Activated CD4-positive, alpha-beta memory T cell treated with anti-CD3 and anti-CD28 coated beads for 36 hours (primary cell): ENCODE results near the gene ELAVL3. TPM values are rescaled to one million over a fixed set of nuclear protein-coding genes. Genes with fewer than 3 reads are reported as not detected.

Experiments
- CTCF ChIA-PET: fragments of 350-600 bp; sonication (Branson Sonifier 250); formaldehyde crosslinking; loops from one replicate; lab custom pipeline; 2021; ENCODE audit warnings: antibody characterized with exemption, inconsistent platforms; lab: Charles Lee
- POLR2A ChIA-PET: fragments of 350-600 bp; sonication (Branson Sonifier 250); formaldehyde crosslinking; loops from one replicate; lab custom pipeline; 2021; ENCODE audit warnings: antibody characterized with exemption; lab: Charles Lee
- DNase-seq: peaks from one replicate; pipeline ENCODE4 v3.0.0-alpha.2; 2020
- H3K27ac Mint-ChIP-seq: one replicate; pipeline ENCODE4 v1.8.0; 2021; ENCODE audit warnings: mixed read lengths
- H3K27me3 Mint-ChIP-seq: one replicate; pipeline ENCODE4 v1.8.0; 2021; ENCODE audit warnings: mixed read lengths
- H3K36me3 Mint-ChIP-seq: one replicate; pipeline ENCODE4 v1.8.0; 2021; ENCODE audit warnings: mixed read lengths
- H3K4me1 Mint-ChIP-seq: one replicate; pipeline ENCODE4 v1.8.0; 2021; ENCODE audit warnings: low read depth, mixed read lengths
- H3K4me3 Mint-ChIP-seq: one replicate; pipeline ENCODE4 v1.8.0; 2021; ENCODE audit warnings: mild to moderate bottlenecking, mixed read lengths
- H3K9me3 Mint-ChIP-seq: one replicate; pipeline ENCODE4 v1.8.0; 2021; ENCODE audit warnings: mixed read lengths
- intact Hi-C: fragments of 100-400 bp; cut with micrococcal nuclease; formaldehyde crosslinking; loops from one replicate; pipeline ENCODE4 v1.15.1; 2023
- total RNA-seq, 2 experiments: library from RNA; stranded (reverse); gene quantifications; one replicate each; pipeline ENCODE4 v1.2.3, GENCODE V29; 2021

Gene ELAVL3
- total RNA-seq, 2 experiments from 2014 or later = not detected

DNA sequence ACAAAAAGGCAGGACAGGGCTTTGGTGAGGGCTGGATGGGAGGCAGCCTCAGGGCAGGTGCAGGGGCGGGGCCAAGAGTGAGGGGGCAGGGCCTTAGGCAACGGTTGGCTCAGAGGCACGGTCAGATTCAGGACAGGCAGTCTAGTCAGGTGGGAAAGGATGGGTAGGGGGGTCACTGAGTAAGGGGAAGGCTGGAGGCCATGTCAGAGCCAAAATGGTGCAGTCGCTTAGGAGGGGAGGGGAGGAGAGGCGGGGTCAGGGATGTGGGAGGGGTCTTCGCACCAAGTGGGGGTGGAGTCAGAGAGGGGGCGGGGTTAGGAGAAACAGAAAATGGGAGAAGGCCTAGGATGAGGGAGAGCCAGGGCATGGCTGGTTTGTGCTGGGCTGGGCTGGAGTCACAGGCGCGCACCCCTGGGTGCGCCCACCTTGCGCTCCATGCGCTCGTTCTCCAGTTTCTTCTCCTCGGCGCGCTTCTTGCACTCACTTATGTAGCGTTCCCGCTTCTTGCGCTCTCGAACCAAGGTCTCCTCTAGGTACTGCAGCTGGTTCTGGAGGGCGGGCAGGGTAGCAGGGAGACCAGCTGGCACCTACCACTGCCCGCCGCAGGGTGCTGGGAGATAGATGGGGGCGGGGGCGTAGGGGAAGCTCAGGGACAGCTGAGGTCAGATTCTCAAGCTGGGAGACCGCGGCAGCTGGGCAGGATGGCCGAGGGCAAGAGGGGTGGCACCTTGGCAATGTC is 55.0 kb downstream of the ELAVL3 start:
- peaks cover 28% of the 10 kb centered on the region for H3K4me1 Mint-ChIP-seq
- POLR2A ChIA-PET = no interaction called here
- intact Hi-C loops = no loop called here
- DNase-seq = no peak
- peaks cover 30% of the 10 kb centered on the region for H3K27me3 Mint-ChIP-seq
- H3K9me3 Mint-ChIP-seq = no peaks in the 10 kb centered on the region
- no peaks in the 10 kb centered on the region for H3K36me3 Mint-ChIP-seq
- CTCF ChIA-PET = no interaction called here
- no peak overlapping the region for H3K27ac Mint-ChIP-seq
- H3K4me3 Mint-ChIP-seq = no peak overlapping the region

DNA sequence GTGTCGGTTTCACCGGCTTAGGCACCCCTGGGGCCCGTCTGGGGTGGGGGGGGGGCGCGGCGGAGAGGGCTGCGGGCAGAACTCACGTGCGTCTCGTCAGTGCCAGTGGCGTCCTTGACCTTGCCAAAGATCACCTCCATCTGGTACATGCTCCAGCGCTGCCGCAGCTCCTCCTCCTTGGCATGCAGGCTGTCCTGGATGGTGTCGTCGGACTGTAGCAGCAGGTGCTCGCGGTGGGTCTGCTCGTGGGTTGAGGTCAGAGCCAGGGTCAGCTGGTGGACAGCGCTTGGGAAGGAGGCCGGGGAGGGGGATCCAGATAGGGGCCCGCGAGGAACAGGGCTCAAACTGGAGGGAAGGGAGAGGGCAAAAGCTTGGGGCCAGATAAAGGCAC is 57.1 kb downstream of the ELAVL3 start:
- H3K4me1 Mint-ChIP-seq = peaks cover 38% of the 10 kb centered on the region
- no peak overlapping the region for H3K27ac Mint-ChIP-seq
- ChIA-PET CTCF (interaction anchor here (1.0 to 3.1 kb wide), 4 partner anchors 11 to 59 kb away, joined by 4 to 20 read pairs (median 7); partner anchors contain the start of genes ODAD3 and PRKCSH), POLR2A (no interaction called here)
- no peak overlapping the region for H3K4me3 Mint-ChIP-seq
- no peaks in the 10 kb centered on the region for H3K9me3 Mint-ChIP-seq
- H3K36me3 Mint-ChIP-seq = no peaks in the 10 kb centered on the region
- H3K27me3 Mint-ChIP-seq = peaks cover 39% of the 10 kb centered on the region
- no peak for DNase-seq
- intact Hi-C loops = no loop called here

DNA sequence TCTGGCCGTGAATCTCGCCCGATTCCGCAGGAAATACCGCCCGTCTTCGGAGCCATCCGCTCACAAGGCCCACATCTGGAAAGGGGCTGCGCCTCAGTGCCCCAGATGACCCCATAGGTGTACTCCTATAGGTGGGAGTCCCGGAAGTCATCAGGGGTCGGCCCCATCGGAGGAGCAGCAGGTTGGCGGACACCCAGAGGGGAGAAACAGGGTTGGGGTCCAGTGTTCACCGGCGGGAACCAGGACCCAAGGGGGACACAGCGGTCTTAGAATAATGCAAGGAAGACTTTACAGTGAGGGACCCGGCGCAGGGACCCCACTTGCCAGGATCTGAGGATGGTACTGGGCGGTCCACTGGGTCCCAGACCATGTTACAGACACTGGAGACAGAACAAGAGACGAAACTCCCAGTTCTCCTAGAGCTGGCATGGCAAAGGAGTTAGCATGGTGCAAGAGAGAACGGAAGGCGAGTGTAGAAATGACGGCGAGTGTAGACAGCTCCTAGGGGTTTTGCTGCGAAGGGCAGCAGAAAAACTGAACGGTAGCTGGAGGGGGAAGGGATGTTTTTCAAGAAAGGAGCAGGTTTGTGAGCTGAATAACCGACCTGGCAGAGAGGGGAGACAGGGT is 57.6 kb downstream of the ELAVL3 start:
- no peak overlapping the region for H3K27ac Mint-ChIP-seq
- ChIA-PET CTCF (interaction anchor here (1.0 to 3.1 kb wide), 7 partner anchors 12 to 59 kb away, joined by 3 to 20 read pairs (median 5); partner anchors contain the start of genes EPOR, ODAD3 and PRKCSH), POLR2A (interaction anchor here (1.0 kb wide), 1 partner anchor 48 kb away, joined by 4 read pairs; no protein-coding TSS in a partner anchor)
- peaks cover 43% of the 10 kb centered on the region for H3K27me3 Mint-ChIP-seq
- peaks cover 39% of the 10 kb centered on the region for H3K4me1 Mint-ChIP-seq
- H3K4me3 Mint-ChIP-seq = peak overlapping the region; percentile 7
- no peaks in the 10 kb centered on the region for H3K36me3 Mint-ChIP-seq
- intact Hi-C loops = no loop called here
- DNase-seq = no peak
- no peaks in the 10 kb centered on the region for H3K9me3 Mint-ChIP-seq

DNA sequence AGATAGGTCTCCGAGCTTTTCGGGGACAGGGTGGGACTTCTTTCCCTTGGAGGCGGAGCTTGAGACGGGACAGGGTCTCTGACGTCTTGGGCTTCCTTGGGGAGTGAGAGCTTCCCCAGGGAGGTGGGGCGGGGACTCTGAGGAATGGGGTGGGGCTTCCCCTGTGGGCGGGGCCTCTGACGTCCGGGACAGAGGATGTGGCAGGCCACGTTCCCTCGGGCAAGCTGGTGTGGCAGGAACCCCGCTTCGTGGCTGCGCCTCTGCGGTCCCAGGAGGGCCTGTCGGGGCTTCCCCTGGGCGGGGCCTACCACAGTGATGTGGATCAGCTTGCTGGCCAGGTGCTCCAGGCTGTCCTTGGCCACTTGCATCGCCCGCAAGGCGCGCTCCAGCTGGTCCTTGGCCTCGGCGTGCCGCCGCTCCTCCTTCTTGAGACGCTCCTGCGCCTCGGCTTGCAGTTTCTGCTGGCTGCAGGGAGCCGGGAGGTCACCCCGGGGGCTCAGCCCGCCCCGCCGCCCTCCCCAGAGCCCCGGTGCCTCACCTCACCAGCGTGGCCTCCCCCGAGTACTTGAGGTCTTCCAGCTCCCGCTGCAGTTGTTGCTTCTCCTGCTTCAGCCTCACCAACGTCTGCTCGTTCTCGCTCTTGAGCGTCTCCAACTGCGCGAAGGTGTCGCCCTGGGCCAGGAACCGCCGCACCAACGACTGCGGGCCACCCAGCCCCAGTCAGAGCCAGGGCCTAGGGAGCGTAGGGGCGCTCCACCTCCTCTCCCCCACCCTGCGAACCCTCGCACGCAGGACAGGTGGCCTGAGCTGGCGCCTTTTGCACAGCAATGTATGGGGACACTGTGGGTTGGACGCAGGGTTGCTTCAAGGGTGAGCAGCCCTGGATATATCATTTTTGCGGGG is 58.4 kb downstream of the ELAVL3 start:
- POLR2A ChIA-PET = interaction anchor here (1.0 kb wide), 1 partner anchor 47 kb away, joined by 4 read pairs; no protein-coding TSS in a partner anchor
- H3K27me3 Mint-ChIP-seq = peaks cover 46% of the 10 kb centered on the region

DNA sequence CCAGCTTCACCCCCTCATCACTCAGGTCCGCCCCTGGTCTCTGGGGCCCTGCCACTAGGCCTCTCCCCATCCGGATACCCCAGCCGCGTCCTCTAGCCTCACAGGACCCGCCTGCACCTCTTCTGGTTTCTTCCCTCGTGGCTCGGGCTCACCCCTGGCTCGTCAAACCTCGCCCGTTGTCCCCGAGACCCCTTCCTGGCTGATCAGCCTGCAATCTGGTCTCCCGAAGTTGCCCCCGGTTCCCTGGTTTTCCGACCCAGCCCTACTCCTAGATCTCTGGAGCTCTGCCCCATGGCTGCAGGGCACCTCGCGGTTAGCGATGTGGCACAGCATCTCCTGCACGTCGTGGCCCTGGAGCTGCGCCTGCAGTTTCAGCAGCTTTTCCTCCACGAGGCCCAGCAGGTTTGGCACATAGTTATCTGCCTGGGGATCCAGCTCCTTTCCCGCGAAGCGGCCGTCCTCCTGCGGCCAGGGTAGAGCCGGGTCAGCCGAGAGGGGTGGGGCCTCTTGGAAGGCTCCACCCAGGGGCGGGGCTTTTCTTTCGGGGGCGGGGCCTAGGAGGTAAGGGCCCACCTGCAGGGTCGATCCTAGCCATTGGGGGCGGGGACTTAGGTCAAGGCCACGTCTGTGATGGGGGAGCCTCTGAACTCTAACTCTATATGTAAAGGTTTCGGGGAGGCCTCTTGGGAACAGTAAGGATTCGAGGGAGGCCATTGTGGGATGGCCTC is 59.3 kb downstream of the ELAVL3 start:
- no peaks in the 10 kb centered on the region for H3K9me3 Mint-ChIP-seq
- H3K27me3 Mint-ChIP-seq = peaks cover 47% of the 10 kb centered on the region
- no peaks in the 10 kb centered on the region for H3K36me3 Mint-ChIP-seq
- peak; percentile 67 for DNase-seq
- ChIA-PET CTCF (interaction anchor here (1.0 to 3.1 kb wide), 7 partner anchors 9 to 61 kb away, joined by 3 to 20 read pairs (median 5); partner anchors contain the start of genes EPOR, ODAD3 and PRKCSH), POLR2A (interaction anchor here (1.0 kb wide), 1 partner anchor 75 kb away, joined by 3 read pairs; the partner anchor contains the start of genes CCDC159 and TMEM205)
- no peak overlapping the region for H3K27ac Mint-ChIP-seq
- peaks cover 39% of the 10 kb centered on the region for H3K4me1 Mint-ChIP-seq
- intact Hi-C loops = loop anchor here (1.0 kb wide), 1 partner anchor 14 kb away; the partner anchor contains the start of genes ODAD3 and PRKCSH
- peak overlapping the region; percentile 62 for H3K4me3 Mint-ChIP-seq

More for the DNA sequence above, 58.4 kb downstream of the ELAVL3 start:
- Mint-ChIP-seq H3K36me3 (no peaks in the 10 kb centered on the region), H3K27ac (no peak overlapping the region), H3K4me3 (peak overlapping the region; percentile 62), H3K9me3 (no peaks in the 10 kb centered on the region), H3K4me1 (peaks cover 39% of the 10 kb centered on the region)
- CTCF ChIA-PET = interaction anchor here (1.0 to 3.1 kb wide), 7 partner anchors 8 to 60 kb away, joined by 3 to 20 read pairs (median 5); partner anchors contain the start of genes EPOR, ODAD3 and PRKCSH
- intact Hi-C loops = loop anchor here (1.0 kb wide), 1 partner anchor 13 kb away; the partner anchor contains the start of genes ODAD3 and PRKCSH
- peak; percentile 87 for DNase-seq

DNA sequence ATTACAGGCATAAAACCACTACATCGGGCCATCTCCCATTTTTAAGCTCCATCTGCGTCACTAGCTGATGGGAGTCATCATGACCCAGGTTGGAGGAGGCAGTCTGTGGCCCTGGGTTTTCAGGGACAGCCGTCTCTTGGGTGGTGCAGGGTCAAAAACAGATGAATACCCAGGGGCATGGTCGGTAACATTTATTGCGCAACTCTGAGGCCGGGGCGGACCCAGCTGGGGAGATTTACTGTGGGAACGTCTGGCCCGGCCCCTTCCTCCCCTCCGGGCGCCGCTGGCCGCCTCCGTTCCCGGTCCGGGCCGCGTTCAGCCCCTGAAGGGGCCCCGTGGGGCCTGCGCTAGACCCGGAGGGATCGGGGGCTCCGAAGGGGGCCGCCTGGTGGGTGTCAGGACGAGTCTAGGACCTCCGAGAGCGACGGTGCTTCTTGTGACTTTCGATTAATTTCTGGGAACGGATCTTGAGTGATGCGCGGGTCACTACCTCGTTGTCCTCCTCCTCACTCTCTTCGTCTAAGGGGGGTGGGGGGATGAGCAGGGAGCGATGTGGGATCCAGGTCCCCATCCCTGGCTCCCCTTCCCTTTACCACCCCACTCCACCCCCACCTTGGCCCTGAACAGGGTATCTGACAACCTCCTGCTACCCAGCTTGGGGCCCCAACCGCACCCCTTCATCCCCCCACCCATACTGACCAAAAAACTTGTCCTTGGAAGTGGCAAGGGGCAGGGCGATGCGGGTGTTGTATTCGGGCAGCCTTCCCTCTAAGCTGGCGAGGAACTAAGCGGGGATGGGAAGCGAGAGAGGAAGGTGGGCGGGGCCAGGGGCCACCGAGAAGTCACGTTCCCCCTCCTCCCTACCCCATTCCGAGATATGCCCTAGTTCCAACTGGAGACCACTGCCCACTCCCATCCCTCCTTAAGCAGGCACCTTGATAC is 60.1 kb downstream of the ELAVL3 start:
- ChIA-PET CTCF (interaction anchor here (0.5 to 3.1 kb wide), 6 partner anchors 14 to 62 kb away, joined by 3 to 20 read pairs (median 6); partner anchors contain the start of genes ODAD3 and PRKCSH), POLR2A (interaction anchor here (1.0 to 1.2 kb wide), 3 partner anchors 46 to 74 kb away, joined by 3 read pairs; partner anchors contain the start of genes CCDC159, SWSAP1 and TMEM205)
- Mint-ChIP-seq H3K9me3 (no peaks in the 10 kb centered on the region), H3K4me3 (peak overlapping the region; percentile 62), H3K27me3 (peaks cover 48% of the 10 kb centered on the region), H3K36me3 (no peaks in the 10 kb centered on the region), H3K27ac (no peak overlapping the region), H3K4me1 (peaks cover 39% of the 10 kb centered on the region)
- intact Hi-C loops = no loop called here
- DNase-seq = no peak

DNA sequence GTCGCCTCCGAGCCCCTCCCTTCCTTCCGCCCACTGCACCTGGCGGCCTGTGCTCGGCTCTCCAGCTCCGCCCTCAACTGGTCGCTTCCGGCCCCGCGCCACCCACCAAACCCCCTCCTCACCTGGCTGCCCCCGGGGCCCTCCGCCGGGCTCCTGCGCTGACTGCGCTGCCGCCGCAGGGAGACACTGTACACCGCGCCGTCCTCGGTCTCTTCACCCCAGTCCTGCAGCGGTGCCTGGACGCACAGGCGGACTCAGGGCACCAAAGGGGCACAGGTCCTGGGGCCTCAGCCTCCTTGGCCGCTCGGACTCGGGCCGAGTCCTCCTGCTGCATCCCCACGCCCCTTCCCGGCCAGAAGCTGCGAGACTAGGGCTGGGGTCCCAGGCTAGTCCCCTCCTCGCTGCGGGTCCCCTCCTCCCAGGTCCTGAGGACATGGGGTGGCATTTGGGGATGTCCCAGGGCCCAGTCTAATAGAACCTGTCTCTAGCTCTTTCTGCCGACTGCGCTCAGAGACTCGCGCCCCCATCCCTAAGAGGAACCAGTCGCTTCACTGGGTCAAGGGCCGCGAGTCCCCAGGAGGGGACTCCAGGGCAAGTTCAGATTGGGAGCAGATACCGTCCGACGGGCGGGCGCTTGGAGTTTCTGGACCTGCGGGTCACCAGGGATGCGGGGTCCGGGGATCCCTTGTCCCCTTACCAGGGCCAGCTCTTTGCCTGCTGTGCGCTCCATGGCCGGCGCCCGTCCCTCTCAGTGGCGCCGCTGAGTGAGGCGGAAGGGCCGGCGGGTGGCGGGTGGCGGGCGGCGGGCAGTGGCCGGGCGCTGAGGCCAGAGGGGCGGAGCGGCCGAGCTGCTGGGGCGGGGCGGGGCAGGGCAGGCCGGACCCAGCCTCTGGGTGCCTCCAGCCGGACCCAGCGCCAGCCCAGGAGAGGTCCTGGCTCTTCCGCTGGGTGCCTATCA is 62.0 kb downstream of the ELAVL3 start, which contains the start of gene RGL3:
RGL3 (minus strand) TSS at position 766 of the 958 bp plus-strand sequence; CDS start at position 730, 36 bp downstream.
- Mint-ChIP-seq H3K9me3 (no peaks in the 10 kb centered on the region), H3K4me3 (no peak within 1 kb of the TSS), H3K4me1 (peaks cover 38% of the 10 kb centered on the region), H3K27me3 (peaks cover 45% of the 10 kb centered on the region), H3K36me3 (no peaks in the 10 kb centered on the region), H3K27ac (no peak within 1 kb of the TSS)
- ChIA-PET CTCF (interaction anchor here (1.9 kb wide), 1 partner anchor 64 kb away, joined by 4 read pairs; no protein-coding TSS in a partner anchor), POLR2A (interaction anchor here (0.6 to 1.0 kb wide), 2 partner anchors 64 to 284 kb away, joined by 3 read pairs; no protein-coding TSS in a partner anchor)
- intact Hi-C loops = no loop called here
- DNase-seq = no peak

DNA sequence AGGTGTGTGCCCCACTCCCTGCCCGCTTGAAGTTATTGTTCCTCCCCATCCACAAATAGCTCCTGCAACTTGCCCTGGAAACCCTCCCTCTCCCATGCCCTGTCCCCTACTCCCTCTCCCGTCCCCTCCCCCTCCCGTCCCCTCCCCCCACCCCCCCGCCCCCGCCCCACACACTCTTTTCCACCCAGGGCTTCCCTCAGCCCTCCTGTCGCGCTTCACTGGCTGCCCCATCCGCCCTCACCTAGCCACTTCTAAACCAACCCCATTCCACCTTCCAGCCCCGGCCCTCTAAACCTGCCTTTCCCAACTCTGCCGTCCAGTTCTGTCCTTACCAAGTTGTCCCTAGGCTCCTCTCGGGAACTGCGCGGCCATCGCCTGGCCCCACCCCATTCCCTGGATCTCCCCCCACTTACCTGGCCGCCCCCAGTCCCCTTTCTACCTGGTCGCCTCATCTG is 62.7 kb downstream of the ELAVL3 start:
- ChIA-PET POLR2A (no interaction called here), CTCF (no interaction called here)
- Mint-ChIP-seq H3K27ac (no peak overlapping the region), H3K4me3 (no peak overlapping the region), H3K9me3 (no peaks in the 10 kb centered on the region), H3K36me3 (no peaks in the 10 kb centered on the region), H3K27me3 (peaks cover 38% of the 10 kb centered on the region), H3K4me1 (peaks cover 30% of the 10 kb centered on the region)
- intact Hi-C loops = no loop called here
- no peak for DNase-seq
